Activated T-helper 1 cell treated with anti-CD3 and anti-CD28 coated beads, Interleukin-12 subunit alpha, Interleukin-12 subunit beta, Interleukin-2, Interleukin-4 antibody, amounts not matched to agents 30 ng/mL and 10 ng/mL and 1 ng/mL, durations not matched to agents 14 hours and 24 hours and 36 hours (primary cell): ENCODE results near the gene IL4. TPM values are rescaled to one million over a fixed set of nuclear protein-coding genes. Genes with fewer than 3 reads are reported as not detected.
"Not testable (repeated sequence)": the region's sequence is repeated elsewhere in the genome, so short reads cannot be mapped to it uniquely, and the experiment has no call there.

Source experiments
- DNase-seq: peaks from one replicate; pipeline ENCODE4 v3.0.0; 2021; ENCODE audit warnings: low spot score
- H3K27ac Mint-ChIP-seq: one replicate; pipeline ENCODE4 v1.8.0; 2021; ENCODE audit warnings: mild to moderate bottlenecking, mixed read lengths
- H3K27me3 Mint-ChIP-seq: one replicate; pipeline ENCODE4 v1.8.0; 2022; ENCODE audit warnings: mild to moderate bottlenecking, moderate library complexity, mixed read lengths; ENCODE audit not compliant: insufficient read depth
- H3K36me3 Mint-ChIP-seq: one replicate; pipeline ENCODE4 v1.8.0; 2021; ENCODE audit warnings: low read depth, mixed read lengths
- H3K4me1 Mint-ChIP-seq: one replicate; pipeline ENCODE4 v1.8.0; 2021; ENCODE audit warnings: low read depth, mixed read lengths
- H3K4me3 Mint-ChIP-seq: one replicate; pipeline ENCODE4 v1.8.0; 2021; ENCODE audit warnings: mild to moderate bottlenecking, moderate library complexity, mixed read lengths
- H3K9me3 Mint-ChIP-seq: one replicate; pipeline ENCODE4 v1.8.0; 2021; ENCODE audit warnings: mixed read lengths
- intact Hi-C: fragments of 100-400 bp; cut with micrococcal nuclease; formaldehyde crosslinking; loops from one replicate; pipeline ENCODE4 v1.15.1; 2024
- total RNA-seq: library from RNA; stranded (reverse); gene quantifications from 2 replicates; pipeline ENCODE4 v1.2.3, GENCODE V29; 2022

Gene IL4
- total RNA-seq, 1 donor from 2014 or later: 57.1 TPM

GRCh38 chr5:132680780-132681475 lies 7.1 kb downstream of the IL4 start:
- intact Hi-C loops: no loop called here
- Mint-ChIP-seq H3K27ac (no peak overlapping the region), H3K4me3 (no peak overlapping the region), H3K4me1 (peaks cover 27% of the 10 kb centered on the region), H3K9me3 (no peaks in the 10 kb centered on the region), H3K27me3 (no peaks in the 10 kb centered on the region), H3K36me3 (peaks cover 17% of the 10 kb centered on the region)
- DNase-seq: no peak

GRCh38 chr5:132681476-132681831 lies 7.7 kb downstream of the IL4 start:
- H3K4me1 Mint-ChIP-seq: peaks cover 22% of the 10 kb centered on the region

DNA sequence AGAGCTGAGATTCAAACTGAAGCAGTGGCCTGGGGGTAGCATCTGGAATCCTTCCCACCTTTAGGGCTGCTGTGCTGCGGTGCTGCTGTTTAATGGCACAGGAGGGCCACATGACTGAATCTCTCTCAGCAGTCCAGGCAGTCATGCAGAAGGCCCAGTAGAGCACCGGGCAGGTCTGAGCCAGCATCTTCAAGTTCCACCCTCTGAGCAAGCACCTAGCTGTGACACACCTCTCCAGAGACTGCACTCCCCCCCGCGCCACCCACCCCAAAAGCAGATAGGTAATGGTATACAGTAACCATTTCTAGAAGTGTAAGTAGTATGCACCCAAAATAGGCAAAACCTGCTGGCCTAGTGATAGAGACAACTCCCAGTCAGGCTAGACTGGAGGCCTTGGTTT lies 8.2 kb downstream of the IL4 start:
- peaks cover 16% of the 10 kb centered on the region for H3K4me1 Mint-ChIP-seq
- peaks cover 17% of the 10 kb centered on the region for H3K36me3 Mint-ChIP-seq
- no peak for DNase-seq
- no peak overlapping the region for H3K4me3 Mint-ChIP-seq
- no peaks in the 10 kb centered on the region for H3K9me3 Mint-ChIP-seq
- intact Hi-C loops: no loop called here
- no peak overlapping the region for H3K27ac Mint-ChIP-seq
- no peaks in the 10 kb centered on the region for H3K27me3 Mint-ChIP-seq

More at GRCh38 chr5:132681476-132681831, 7.7 kb downstream of the IL4 start:
- no peak for DNase-seq
- no peaks in the 10 kb centered on the region for H3K27me3 Mint-ChIP-seq
- no peak overlapping the region for H3K27ac Mint-ChIP-seq
- no peaks in the 10 kb centered on the region for H3K9me3 Mint-ChIP-seq
- peaks cover 17% of the 10 kb centered on the region for H3K36me3 Mint-ChIP-seq
- intact Hi-C loops: no loop called here
- H3K4me3 Mint-ChIP-seq: no peak overlapping the region

DNA sequence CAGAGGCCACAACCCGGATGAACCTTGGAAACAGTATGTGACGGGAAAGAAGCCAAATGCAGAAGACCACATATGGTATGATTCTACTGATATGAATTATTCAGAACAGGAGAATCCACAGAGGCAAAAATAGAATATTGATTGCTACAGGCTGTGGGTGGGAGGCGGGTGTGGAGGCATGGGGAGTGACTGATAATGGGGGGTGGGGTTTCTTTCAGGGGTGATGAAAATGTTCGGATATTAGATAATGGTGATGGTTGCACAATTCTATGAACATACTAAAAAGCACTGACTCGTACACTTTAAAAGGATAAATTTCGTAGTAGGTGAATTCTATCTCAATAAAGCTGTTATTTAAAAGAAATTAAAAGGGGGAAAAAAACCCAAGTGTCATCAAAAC lies 10.7 kb downstream of the IL4 start:
- H3K27ac Mint-ChIP-seq: no peak overlapping the region
- peaks cover 32% of the 10 kb centered on the region for H3K4me1 Mint-ChIP-seq
- H3K9me3 Mint-ChIP-seq: no peaks in the 10 kb centered on the region
- H3K36me3 Mint-ChIP-seq: peaks cover 23% of the 10 kb centered on the region
- DNase-seq: no peak
- H3K27me3 Mint-ChIP-seq: no peaks in the 10 kb centered on the region
- intact Hi-C loops: no loop called here
- no peak overlapping the region for H3K4me3 Mint-ChIP-seq

GRCh38 chr5:132684922-132685720 lies 11.3 kb downstream of the IL4 start:
- Mint-ChIP-seq H3K9me3 (no peaks in the 10 kb centered on the region), H3K27me3 (no peaks in the 10 kb centered on the region), H3K36me3 (peaks cover 21% of the 10 kb centered on the region), H3K27ac (peak overlapping the region; percentile 49), H3K4me3 (no peak overlapping the region), H3K4me1 (peaks cover 34% of the 10 kb centered on the region)
- intact Hi-C loops: no loop called here
- DNase-seq: no peak

DNA sequence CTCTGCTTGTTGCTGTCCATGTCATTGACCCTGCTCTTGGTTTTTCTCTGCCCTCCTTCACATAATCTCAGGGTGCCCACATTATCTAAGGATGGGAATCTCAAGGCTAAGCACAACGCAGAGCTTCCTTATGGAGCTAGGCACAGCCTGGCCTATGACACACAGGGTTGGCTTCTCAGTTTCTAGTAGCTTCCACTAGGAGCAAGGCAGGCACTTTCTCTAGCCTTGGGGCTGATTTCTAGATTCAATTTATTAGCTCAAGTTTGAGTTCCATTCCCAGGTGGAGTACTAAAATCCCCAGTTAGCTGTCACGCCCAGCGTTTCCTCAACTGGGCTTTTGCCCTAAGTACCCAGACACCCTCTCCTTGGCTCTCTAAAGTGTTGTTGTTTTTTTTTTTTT lies 12.4 kb downstream of the IL4 start:
- H3K4me3 Mint-ChIP-seq: no peak overlapping the region
- H3K27ac Mint-ChIP-seq: peak overlapping the region; percentile 42
- H3K9me3 Mint-ChIP-seq: no peaks in the 10 kb centered on the region
- DNase-seq: no peak
- peaks cover 34% of the 10 kb centered on the region for H3K4me1 Mint-ChIP-seq
- peaks cover 18% of the 10 kb centered on the region for H3K36me3 Mint-ChIP-seq
- no peaks in the 10 kb centered on the region for H3K27me3 Mint-ChIP-seq
- intact Hi-C loops: no loop called here

- Mint-ChIP-seq H3K27me3 (no peaks in the 10 kb centered on the region), H3K36me3 (peaks cover 22% of the 10 kb centered on the region), H3K4me3 (peak overlapping the region; percentile 1), H3K9me3 (no peaks in the 10 kb centered on the region), H3K4me1 (peaks cover 42% of the 10 kb centered on the region), H3K27ac (peak overlapping the region; percentile 57)
- intact Hi-C loops: loop anchor here (1.0 to 2.0 kb wide), 3 partner anchors 14 to 47 kb away; no protein-coding TSS in a partner anchor
- peak; percentile 52 for DNase-seq
Observed at GRCh38 chr5:132687995-132688394, 14.2 kb downstream of the IL4 start.

DNA sequence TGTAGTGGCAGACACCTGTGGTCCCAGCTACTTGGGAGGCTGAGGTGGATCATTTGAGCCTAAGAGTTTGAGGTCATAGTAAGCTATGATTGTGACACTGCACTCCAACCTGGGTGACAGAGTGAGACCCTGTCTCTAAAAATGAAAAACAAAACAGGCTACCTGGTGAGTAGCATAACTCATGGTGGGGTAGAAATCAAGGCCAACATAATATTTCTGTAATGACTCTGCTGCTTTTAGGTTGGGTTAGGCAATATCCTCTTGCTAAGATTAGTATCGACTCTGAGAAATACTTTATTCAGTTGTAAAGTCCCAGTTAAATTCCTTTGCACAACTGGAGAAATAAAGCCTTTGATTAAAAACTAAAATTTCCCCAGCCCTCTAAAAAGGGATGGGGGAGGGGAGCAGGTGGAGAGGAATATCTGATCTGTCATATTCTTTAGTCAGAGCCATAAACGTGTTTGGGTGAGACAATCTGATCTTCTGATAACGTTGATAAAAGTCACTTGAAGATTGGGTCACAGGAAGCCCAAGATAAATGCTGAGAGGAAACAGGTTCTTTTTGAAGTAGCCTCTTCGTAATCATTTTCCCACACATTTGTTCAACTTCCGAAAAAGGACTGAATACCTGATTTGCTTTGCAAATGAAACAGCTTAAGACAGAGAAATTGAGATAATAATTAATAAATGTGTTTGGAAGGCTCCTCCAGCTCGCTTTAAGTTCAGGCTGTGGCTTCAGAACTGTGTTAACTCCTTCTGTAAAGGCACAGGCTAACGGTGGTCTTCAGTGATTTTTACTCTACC lies 14.9 kb downstream of the IL4 start:
- no peak for DNase-seq
- Mint-ChIP-seq H3K27me3 (no peaks in the 10 kb centered on the region), H3K36me3 (peaks cover 24% of the 10 kb centered on the region), H3K9me3 (no peaks in the 10 kb centered on the region), H3K4me3 (no peak overlapping the region), H3K27ac (peak overlapping the region; percentile 70), H3K4me1 (peaks cover 42% of the 10 kb centered on the region)
- intact Hi-C loops: loop anchor here (1.0 to 2.0 kb wide), 3 partner anchors 14 to 48 kb away; no protein-coding TSS in a partner anchor

DNA sequence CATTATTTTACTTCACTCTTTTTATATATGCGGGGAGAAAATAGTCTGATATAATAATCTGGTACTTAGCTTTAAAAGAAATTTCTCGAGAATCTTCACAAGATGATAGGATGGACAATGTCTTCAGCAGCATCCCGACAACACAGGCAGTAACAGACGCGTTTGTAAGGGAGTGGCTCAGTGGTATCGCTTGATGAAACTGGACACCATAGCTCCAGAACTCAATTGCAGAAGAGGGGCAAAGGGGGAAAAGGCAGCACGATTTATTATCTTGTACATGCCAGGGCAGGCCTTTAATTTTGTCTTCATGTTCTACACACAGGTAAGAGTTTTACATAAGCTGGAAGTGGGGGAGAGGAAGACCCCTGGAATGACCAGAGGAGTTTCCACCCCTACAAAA lies 15.7 kb downstream of the IL4 start:
- no peak for DNase-seq
- peaks cover 38% of the 10 kb centered on the region for H3K4me1 Mint-ChIP-seq
- H3K27me3 Mint-ChIP-seq: no peaks in the 10 kb centered on the region
- H3K4me3 Mint-ChIP-seq: no peak overlapping the region
- intact Hi-C loops: loop anchor here (2.0 kb wide), 1 partner anchor 49 kb away; no protein-coding TSS in a partner anchor
- H3K27ac Mint-ChIP-seq: peak overlapping the region; percentile 31
- H3K36me3 Mint-ChIP-seq: peaks cover 24% of the 10 kb centered on the region
- H3K9me3 Mint-ChIP-seq: no peaks in the 10 kb centered on the region

- Mint-ChIP-seq H3K9me3 (no peaks in the 10 kb centered on the region), H3K36me3 (peaks cover 23% of the 10 kb centered on the region), H3K27ac (no peak overlapping the region), H3K27me3 (no peaks in the 10 kb centered on the region), H3K4me1 (peaks cover 32% of the 10 kb centered on the region), H3K4me3 (no peak overlapping the region)
- intact Hi-C loops: no loop called here
- DNase-seq: no peak
Observed at GRCh38 chr5:132690156-132690555, 16.4 kb downstream of the IL4 start.

DNA sequence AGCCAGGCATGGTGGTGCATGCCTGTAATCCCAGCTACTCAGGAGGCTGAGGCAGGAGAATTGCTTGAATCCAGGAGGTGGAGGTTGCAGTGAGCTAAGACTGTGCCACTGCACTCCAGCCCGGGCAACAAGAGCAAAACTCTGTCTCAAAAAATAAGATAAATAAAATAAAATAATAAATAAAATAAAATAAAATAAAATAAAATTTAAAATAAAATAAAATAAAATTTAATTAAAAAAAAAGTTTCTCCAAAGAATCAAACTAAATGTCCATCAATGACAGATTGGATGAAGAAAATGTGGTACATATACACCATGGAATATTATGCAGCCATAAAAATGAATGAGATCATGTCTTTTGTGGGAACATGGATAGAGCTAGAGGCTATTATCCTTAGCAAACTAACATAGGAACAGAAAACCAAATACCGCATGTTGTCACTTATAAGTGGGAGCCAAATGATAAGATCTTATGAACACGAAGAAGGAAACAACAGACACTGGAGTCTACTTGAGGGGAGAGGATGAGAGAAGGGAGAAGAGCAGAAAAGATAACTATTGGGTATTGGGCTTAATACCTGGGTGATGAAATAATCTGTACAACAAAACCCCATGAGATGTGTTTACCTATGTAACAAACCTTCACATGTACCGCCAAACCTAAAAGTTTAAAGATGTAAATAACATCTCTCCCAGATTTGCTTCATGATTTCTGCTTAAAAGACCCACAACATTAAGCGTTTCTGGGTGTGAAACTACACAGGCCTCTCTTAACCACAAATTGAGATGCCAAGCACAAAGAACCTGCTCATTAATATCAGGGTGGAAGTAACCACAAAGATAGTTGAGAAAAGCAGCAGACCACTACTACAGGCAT lies 18.2 kb downstream of the IL4 start:
- peaks cover 28% of the 10 kb centered on the region for H3K4me1 Mint-ChIP-seq
- H3K9me3 Mint-ChIP-seq, intact Hi-C loops, DNase-seq, H3K27me3 Mint-ChIP-seq, H3K4me3 Mint-ChIP-seq: not testable (repeated sequence)
- peak overlapping the region; percentile 55 for H3K27ac Mint-ChIP-seq
- H3K36me3 Mint-ChIP-seq: peaks cover 27% of the 10 kb centered on the region

GRCh38 chr5:132692632-132692967 lies 18.8 kb downstream of the IL4 start:
- no peak overlapping the region for H3K27ac Mint-ChIP-seq
- intact Hi-C loops: no loop called here
- no peak overlapping the region for H3K4me3 Mint-ChIP-seq
- H3K9me3 Mint-ChIP-seq: no peaks in the 10 kb centered on the region
- peaks cover 31% of the 10 kb centered on the region for H3K36me3 Mint-ChIP-seq
- no peak for DNase-seq
- no peaks in the 10 kb centered on the region for H3K27me3 Mint-ChIP-seq
- H3K4me1 Mint-ChIP-seq: peaks cover 28% of the 10 kb centered on the region
